DMS114 treated with DMSO at 0.1 percent for 48 hours (cell line): ENCODE results near the gene TMEM82.

Source experiments
- DNase-seq: peaks from one replicate; lab custom pipeline; 2025; ENCODE audit not compliant: unreplicated experiment; lab: John Stamatoyannopoulos, UW

The TMEM82 gene

GRCh38 chr1:15755646-15756040, 13.3 kb downstream of the TMEM82 start:
- DNase-seq: no peak

- no peak for DNase-seq
These were observed 14.1 kb downstream of the TMEM82 start for GRCh38 chr1:15756143-15757015.

- DNase-seq: no peak
These were observed 14.8 kb downstream of the TMEM82 start for GRCh38 chr1:15757016-15757543.

GRCh38 chr1:15757575-15758342, 15.5 kb downstream of the TMEM82 start:
- DNase-seq: no peak

- DNase-seq: no peak
These were observed 16.1 kb downstream of the TMEM82 start, which contains the start of gene FBLIM1 for GRCh38 chr1:15758343-15758931. Gene FBLIM1, plus strand, starts transcription at chr1:15758795. Its CDS starts 6,189 bp downstream, at chr1:15764984.

GRCh38 chr1:15758953-15759661, 16.8 kb downstream of the TMEM82 start:
- no peak for DNase-seq

GRCh38 chr1:15760520-15761211, 18.4 kb downstream of the TMEM82 start:
- DNase-seq: no peak

- no peak for DNase-seq
These were observed 19.2 kb downstream of the TMEM82 start for GRCh38 chr1:15761366-15762128.

GRCh38 chr1:15762546-15762945, 20.2 kb downstream of the TMEM82 start:
- DNase-seq: no peak

- DNase-seq: no peak
These were observed 22.0 kb downstream of the TMEM82 start for GRCh38 chr1:15764269-15764764.

GRCh38 chr1:15764890-15765289, 22.6 kb downstream of the TMEM82 start:
- DNase-seq: no peak

GRCh38 chr1:15765495-15766194, 23.3 kb downstream of the TMEM82 start:
- DNase-seq: no peak

- no peak for DNase-seq
These were observed 25.6 kb downstream of the TMEM82 start for GRCh38 chr1:15767941-15768340.

GRCh38 chr1:15768388-15768787, 26.1 kb downstream of the TMEM82 start:
- no peak for DNase-seq

- no peak for DNase-seq
These were observed 28.1 kb downstream of the TMEM82 start for GRCh38 chr1:15770313-15770962.

- DNase-seq: no peak
These were observed 29.7 kb downstream of the TMEM82 start for GRCh38 chr1:15771836-15772515.

- no peak for DNase-seq
These were observed 33.4 kb downstream of the TMEM82 start for GRCh38 chr1:15775706-15776105.
